Sigmoid colon (tissue), 7 donors: Measurements from ENCODE around the gene GNA12. TPM values are rescaled to one million over a fixed set of nuclear protein-coding genes. Genes with fewer than 3 reads are reported as not detected.

Experiments
- DNase-seq: peaks from one replicate; pipeline ENCODE4 v3.0.0-alpha.2; 2019
- H3K27ac ChIP-seq, 4 donors: fragments of 200-600 bp; sonication (generic); one replicate each; pipeline ENCODE4 v1.5.1; 2016 to 2019; ENCODE audit warnings: mild to moderate bottlenecking in 1 of 4
- H3K27me3 ChIP-seq, 3 donors: fragments of 200-600 bp; sonication (generic); one replicate each; pipeline ENCODE4 v1.5.1; 2019; ENCODE audit warnings: mild to moderate bottlenecking in 1 of 3
- H3K36me3 ChIP-seq, 4 donors: fragments of 200-600 bp; sonication (generic); one replicate each; pipeline ENCODE4 v1.5.1; 2016 to 2019
- H3K4me1 ChIP-seq, 4 donors: fragments of 200-600 bp; sonication (generic); one replicate each; pipeline ENCODE4 v1.5.1; 2017 to 2019
- H3K4me3 ChIP-seq, 4 donors: fragments of 200-600 bp; sonication (generic); one replicate each; pipeline ENCODE4 v1.5.1; 2017 to 2019; ENCODE audit warnings: mild to moderate bottlenecking in 2 of 4, moderate library complexity in 1 of 4
- H3K9me3 ChIP-seq, 4 donors: fragments of 200-600 bp in 3 of 4; sonication (generic) in 3 of 4; one replicate each; pipeline versions ENCODE4 v1.5.1 to v1.6.1; 2013 to 2019
- EP300 ChIP-seq, 4 donors: sonication (generic); formaldehyde crosslinking; IDR thresholded peaks; one replicate each; pipeline ENCODE4 v1.6.1; 2017; ENCODE audit warnings: antibody characterized with exemption in 4 of 4
- POLR2A ChIP-seq, 2 donors: fragments of 450-650 bp; IDR thresholded peaks; one replicate each; pipeline ENCODE4 v1.6.1; 2016; ENCODE audit warnings: antibody characterized with exemption in 2 of 2, mild to moderate bottlenecking in 2 of 2, moderate library complexity in 2 of 2
- POLR2AphosphoS5 ChIP-seq, 4 donors: sonication (generic); formaldehyde crosslinking; IDR thresholded peaks; one replicate each; pipeline ENCODE4 v1.6.1; 2017; ENCODE audit warnings: antibody characterized with exemption in 4 of 4
- WGBS, 2 donors: extraction: QIAGEN DNeasy Blood & Tissue Kit; methylation state at CpG; one replicate each; pipeline ENCODE4 v1.1.7; 2013; 5-methylcytosine and 5-hydroxymethylcytosine counted together
- intact Hi-C: fragments of 100-400 bp; cut with DNase I; formaldehyde crosslinking; loops from one replicate; pipeline ENCODE4 v1.15.1; 2023
- polyA plus RNA-seq, 3 donors: library from polyadenylated mRNA; stranded (reverse); fragments of 200-250 nt; gene quantifications; one replicate each; pipeline ENCODE4 v1.2.3, GENCODE V29; 2013
- total RNA-seq, 4 donors: library from RNA; depleted of rRNA; stranded (reverse); fragments of >200 nt; gene quantifications; one replicate each; pipeline ENCODE4 v1.1.0, GENCODE V29; 2016
- TF ChIP-seq, protein P1 (sequence below), 4 experiments: fragments of 450-650 bp in 3 of 4; fragments of 200-600 bp in 1 of 4; IDR thresholded peaks; one replicate each; pipeline ENCODE4 v1.5.1; 2016 to 2019; ENCODE audit warnings: antibody characterized with exemption in 4 of 4, mild to moderate bottlenecking in 3 of 4, moderate library complexity in 2 of 4
- donor health status: healthy with polysubstance abuse.
- donor health status: Bipolar disorder and iron deficiency.
- donor health status: healthy.

The GNA12 gene
- total and polyA plus RNA-seq, 7 donors, result 13.2 to 46.5 (median 22.0) TPM

GRCh38 chr7:2705371-2706096 is 138.6 kb downstream of the GNA12 start:
- Histone ChIP-seq H3K4me3 (no peak overlapping the region), H3K4me1 (peaks cover 0 to 14% (median 10%) of the 10 kb centered on the region in 4 donors), H3K9me3 (no peaks in the 10 kb centered on the region), H3K27ac (no peak overlapping the region), H3K27me3 (no peaks in the 10 kb centered on the region), H3K36me3 (no peaks in the 10 kb centered on the region)
- intact Hi-C loops, result no loop called here
- 86 to 88% methylated on average over 14 of the region's 14 CpGs for WGBS, 2 donors
- no peak for DNase-seq
- TF ChIP-seq POLR2AphosphoS5 (IDR thresholded peaks at IDR 0.05) (no peak), POLR2A (IDR thresholded peaks at IDR 0.05) (no peak), EP300 (IDR thresholded peaks at IDR 0.05) (no peak)
- TF ChIP-seq, protein P1, sequence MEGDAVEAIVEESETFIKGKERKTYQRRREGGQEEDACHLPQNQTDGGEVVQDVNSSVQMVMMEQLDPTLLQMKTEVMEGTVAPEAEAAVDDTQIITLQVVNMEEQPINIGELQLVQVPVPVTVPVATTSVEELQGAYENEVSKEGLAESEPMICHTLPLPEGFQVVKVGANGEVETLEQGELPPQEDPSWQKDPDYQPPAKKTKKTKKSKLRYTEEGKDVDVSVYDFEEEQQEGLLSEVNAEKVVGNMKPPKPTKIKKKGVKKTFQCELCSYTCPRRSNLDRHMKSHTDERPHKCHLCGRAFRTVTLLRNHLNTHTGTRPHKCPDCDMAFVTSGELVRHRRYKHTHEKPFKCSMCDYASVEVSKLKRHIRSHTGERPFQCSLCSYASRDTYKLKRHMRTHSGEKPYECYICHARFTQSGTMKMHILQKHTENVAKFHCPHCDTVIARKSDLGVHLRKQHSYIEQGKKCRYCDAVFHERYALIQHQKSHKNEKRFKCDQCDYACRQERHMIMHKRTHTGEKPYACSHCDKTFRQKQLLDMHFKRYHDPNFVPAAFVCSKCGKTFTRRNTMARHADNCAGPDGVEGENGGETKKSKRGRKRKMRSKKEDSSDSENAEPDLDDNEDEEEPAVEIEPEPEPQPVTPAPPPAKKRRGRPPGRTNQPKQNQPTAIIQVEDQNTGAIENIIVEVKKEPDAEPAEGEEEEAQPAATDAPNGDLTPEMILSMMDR (IDR thresholded peaks at IDR 0.05), result no peak

- DNase-seq, result no peak
- 87 to 89% methylated on average over 22 of the region's 22 CpGs for WGBS, 2 donors
- no peaks in the 10 kb centered on the region for H3K27me3 ChIP-seq
- no peaks in the 10 kb centered on the region for H3K4me1 ChIP-seq
- H3K9me3 ChIP-seq, result no peaks in the 10 kb centered on the region
- TF ChIP-seq EP300 (IDR thresholded peaks at IDR 0.05) (no peak), POLR2A (IDR thresholded peaks at IDR 0.05) (no peak), POLR2AphosphoS5 (IDR thresholded peaks at IDR 0.05) (no peak)
- TF ChIP-seq, protein P1 (IDR thresholded peaks at IDR 0.05), result no peak
- H3K4me3 ChIP-seq, result no peak overlapping the region
- intact Hi-C loops, result no loop called here
- no peaks in the 10 kb centered on the region for H3K36me3 ChIP-seq
- H3K27ac ChIP-seq, result no peak overlapping the region
Measured at GRCh38 chr7:2702594-2702957, 141.5 kb downstream of the GNA12 start.

GRCh38 chr7:2701832-2702593 is 142.1 kb downstream of the GNA12 start:
- Histone ChIP-seq H3K4me3 (no peak overlapping the region), H3K27me3 (no peaks in the 10 kb centered on the region), H3K36me3 (no peaks in the 10 kb centered on the region), H3K27ac (no peak overlapping the region), H3K4me1 (no peaks in the 10 kb centered on the region), H3K9me3 (no peaks in the 10 kb centered on the region)
- DNase-seq, result peak; percentile 84
- intact Hi-C loops, result no loop called here
- WGBS, 2 donors, result 64 to 81% methylated on average over 12 of the region's 12 CpGs
- TF ChIP-seq POLR2A (IDR thresholded peaks at IDR 0.05), result no peak
- peak in 1 of 4 donors; percentile 22 for TF ChIP-seq POLR2AphosphoS5 (IDR thresholded peaks at IDR 0.05)

- WGBS, 2 donors, result 79 to 91% methylated on average over 17 of the region's 17 CpGs
- H3K27ac ChIP-seq, result no peak overlapping the region
- H3K36me3 ChIP-seq, result no peaks in the 10 kb centered on the region
- intact Hi-C loops, result no loop called here
- H3K4me3 ChIP-seq, result no peak overlapping the region
- no peaks in the 10 kb centered on the region for H3K27me3 ChIP-seq
- no peak for DNase-seq
- TF ChIP-seq POLR2A (IDR thresholded peaks at IDR 0.05) (no peak), EP300 (IDR thresholded peaks at IDR 0.05) (no peak), POLR2AphosphoS5 (IDR thresholded peaks at IDR 0.05) (no peak)
- TF ChIP-seq, protein P1 (IDR thresholded peaks at IDR 0.05), result no peak
- H3K4me1 ChIP-seq, result no peaks in the 10 kb centered on the region
- no peaks in the 10 kb centered on the region for H3K9me3 ChIP-seq
Measured at GRCh38 chr7:2701424-2701823, 142.7 kb downstream of the GNA12 start.

GRCh38 chr7:2700141-2700850 is 143.8 kb downstream of the GNA12 start:
- WGBS, 2 donors, result 92 to 93% methylated on average over 40 of the region's 40 CpGs

More at GRCh38 chr7:2700141-2700850, 143.8 kb downstream of the GNA12 start:
- intact Hi-C loops, result no loop called here
- H3K36me3 ChIP-seq, result no peaks in the 10 kb centered on the region
- no peak for DNase-seq
- TF ChIP-seq POLR2AphosphoS5 (IDR thresholded peaks at IDR 0.05), result no peak
- TF ChIP-seq, protein P1 (IDR thresholded peaks at IDR 0.05), result no peak
- no peak for TF ChIP-seq EP300 (IDR thresholded peaks at IDR 0.05)
- no peak for TF ChIP-seq POLR2A (IDR thresholded peaks at IDR 0.05)
- no peak overlapping the region for H3K27ac ChIP-seq
- H3K9me3 ChIP-seq, result no peaks in the 10 kb centered on the region
- no peaks in the 10 kb centered on the region for H3K4me1 ChIP-seq
- H3K27me3 ChIP-seq, result no peaks in the 10 kb centered on the region
- H3K4me3 ChIP-seq, result no peak overlapping the region
